Lower lobe of right lung (tissue), 2 donors: ENCODE results near the gene STAB2. TPM values are rescaled to one million over a fixed set of nuclear protein-coding genes. Genes with fewer than 3 reads are reported as not detected.

ENCODE experiments used
- ATAC-seq, 2 donors: fragments of 200-7000 bp; cut with Tn5 transposase; one replicate each; pipeline ENCODE4 v1.9.1; 2020 to 2022; ENCODE audit warnings: mild to moderate bottlenecking in 2 of 2, moderate library complexity in 2 of 2
- DNase-seq: peaks from one replicate; pipeline ENCODE4 v3.0.0-alpha.2; 2020
- H3K27ac ChIP-seq: fragments of 200-600 bp; one replicate; pipeline ENCODE4 v1.8.0; 2022
- H3K27me3 ChIP-seq: fragments of 200-600 bp; one replicate; pipeline ENCODE4 v1.8.0; 2022; ENCODE audit warnings: low read depth
- H3K36me3 ChIP-seq: fragments of 200-600 bp; one replicate; pipeline ENCODE4 v1.8.0; 2022; ENCODE audit warnings: mild to moderate bottlenecking
- H3K4me1 ChIP-seq: fragments of 200-600 bp; one replicate; pipeline ENCODE4 v1.8.0; 2022
- H3K4me3 ChIP-seq: fragments of 200-600 bp; one replicate; pipeline ENCODE4 v1.8.0; 2022; ENCODE audit warnings: mild to moderate bottlenecking
- H3K9me3 ChIP-seq: fragments of 200-600 bp; one replicate; pipeline ENCODE4 v1.8.0; 2022
- intact Hi-C: fragments of 100-400 bp; cut with DNase I; formaldehyde crosslinking; loops from one replicate; pipeline ENCODE4 v1.11.0; 2022
- total RNA-seq: library from RNA; stranded (reverse); fragmentation: NEBNext Ultra II Directional; extraction: Animal tissue kit (Norgen Biotek cat#: 25700); gene quantifications from one replicate; pipeline ENCODE4 v1.2.1, GENCODE V29; 2021
- TF ChIP-seq, protein P1 (sequence below): fragments of 200-600 bp; IDR thresholded peaks from one replicate; pipeline ENCODE4 v1.8.0; 2022; ENCODE audit warnings: antibody characterized with exemption, mild to moderate bottlenecking
- donor health status: DM: no; HTN: yes; CAD: no; lungs with severe emphysema.

Gene STAB2
- total RNA-seq, 1 donor from 2014 or later: 1.4 TPM

GRCh38 chr12:103758310-103759089 lies 171.4 kb downstream of the STAB2 start:
- no peak overlapping the region for H3K4me3 ChIP-seq
- TF ChIP-seq, protein P1, sequence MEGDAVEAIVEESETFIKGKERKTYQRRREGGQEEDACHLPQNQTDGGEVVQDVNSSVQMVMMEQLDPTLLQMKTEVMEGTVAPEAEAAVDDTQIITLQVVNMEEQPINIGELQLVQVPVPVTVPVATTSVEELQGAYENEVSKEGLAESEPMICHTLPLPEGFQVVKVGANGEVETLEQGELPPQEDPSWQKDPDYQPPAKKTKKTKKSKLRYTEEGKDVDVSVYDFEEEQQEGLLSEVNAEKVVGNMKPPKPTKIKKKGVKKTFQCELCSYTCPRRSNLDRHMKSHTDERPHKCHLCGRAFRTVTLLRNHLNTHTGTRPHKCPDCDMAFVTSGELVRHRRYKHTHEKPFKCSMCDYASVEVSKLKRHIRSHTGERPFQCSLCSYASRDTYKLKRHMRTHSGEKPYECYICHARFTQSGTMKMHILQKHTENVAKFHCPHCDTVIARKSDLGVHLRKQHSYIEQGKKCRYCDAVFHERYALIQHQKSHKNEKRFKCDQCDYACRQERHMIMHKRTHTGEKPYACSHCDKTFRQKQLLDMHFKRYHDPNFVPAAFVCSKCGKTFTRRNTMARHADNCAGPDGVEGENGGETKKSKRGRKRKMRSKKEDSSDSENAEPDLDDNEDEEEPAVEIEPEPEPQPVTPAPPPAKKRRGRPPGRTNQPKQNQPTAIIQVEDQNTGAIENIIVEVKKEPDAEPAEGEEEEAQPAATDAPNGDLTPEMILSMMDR: no peak
- H3K36me3 ChIP-seq: no peaks in the 10 kb centered on the region
- no peaks in the 10 kb centered on the region for H3K9me3 ChIP-seq
- no peaks in the 10 kb centered on the region for H3K4me1 ChIP-seq
- no peak overlapping the region for H3K27ac ChIP-seq
- H3K27me3 ChIP-seq: no peaks in the 10 kb centered on the region
- intact Hi-C loops: no loop called here
- no peak for ATAC-seq
- no peak for DNase-seq

GRCh38 chr12:103762473-103762872 lies 175.4 kb downstream of the STAB2 start:
- no peaks in the 10 kb centered on the region for H3K9me3 ChIP-seq
- ATAC-seq: no peak
- H3K36me3 ChIP-seq: peaks cover 7% of the 10 kb centered on the region
- TF ChIP-seq, protein P1: no peak
- H3K4me1 ChIP-seq: no peaks in the 10 kb centered on the region
- no peak overlapping the region for H3K4me3 ChIP-seq
- intact Hi-C loops: no loop called here
- DNase-seq: no peak
- H3K27ac ChIP-seq: no peak overlapping the region
- H3K27me3 ChIP-seq: no peaks in the 10 kb centered on the region

- ATAC-seq (no peak), DNase-seq (no peak)
- TF ChIP-seq, protein P1: no peak
- Histone ChIP-seq H3K27ac (no peak overlapping the region), H3K36me3 (peaks cover 7% of the 10 kb centered on the region), H3K27me3 (no peaks in the 10 kb centered on the region), H3K4me3 (no peak overlapping the region), H3K9me3 (no peaks in the 10 kb centered on the region), H3K4me1 (no peaks in the 10 kb centered on the region)
- intact Hi-C loops: no loop called here
Observed at GRCh38 chr12:103765322-103765721, 178.2 kb downstream of the STAB2 start.

GRCh38 chr12:103766028-103766427 lies 179.0 kb downstream of the STAB2 start:
- intact Hi-C loops: no loop called here
- ATAC-seq (no peak), DNase-seq (no peak)
- H3K27ac ChIP-seq: no peak overlapping the region
- H3K4me1 ChIP-seq: no peaks in the 10 kb centered on the region
- peaks cover 7% of the 10 kb centered on the region for H3K36me3 ChIP-seq
- TF ChIP-seq, protein P1: no peak
- no peak overlapping the region for H3K4me3 ChIP-seq
- no peaks in the 10 kb centered on the region for H3K9me3 ChIP-seq
- H3K27me3 ChIP-seq: no peaks in the 10 kb centered on the region

GRCh38 chr12:103768467-103769123 lies 181.5 kb downstream of the STAB2 start:
- Histone ChIP-seq H3K36me3 (peaks cover 7% of the 10 kb centered on the region), H3K27me3 (no peaks in the 10 kb centered on the region), H3K9me3 (no peaks in the 10 kb centered on the region), H3K4me3 (no peak overlapping the region), H3K27ac (no peak overlapping the region), H3K4me1 (no peaks in the 10 kb centered on the region)
- no peak for ATAC-seq
- no peak for DNase-seq
- TF ChIP-seq, protein P1: no peak
- intact Hi-C loops: no loop called here
